HG02763 (cell line): Measurements from ENCODE around the gene OR2F2.

Source experiments
- ATAC-seq: cut with Tn5 transposase; IDR thresholded peaks from one replicate; pipeline ENCODE4 v1.9.1; 2021; ENCODE audit warnings: mild to moderate bottlenecking, moderate library complexity; ENCODE audit not compliant: unreplicated experiment

OR2F2 gene

GRCh38 chr7:143975617-143976016, 40.6 kb downstream of the OR2F2 start:
- no peak for ATAC-seq

GRCh38 chr7:143978585-143978984, 43.6 kb downstream of the OR2F2 start:
- no peak for ATAC-seq

GRCh38 chr7:143979359-143979758, 44.3 kb downstream of the OR2F2 start:
- ATAC-seq: no peak

- ATAC-seq: no peak
Measured at GRCh38 chr7:143979998-143980397, 45.0 kb downstream of the OR2F2 start.

- no peak for ATAC-seq
Measured at GRCh38 chr7:143980746-143981510, 45.9 kb downstream of the OR2F2 start.

DNA sequence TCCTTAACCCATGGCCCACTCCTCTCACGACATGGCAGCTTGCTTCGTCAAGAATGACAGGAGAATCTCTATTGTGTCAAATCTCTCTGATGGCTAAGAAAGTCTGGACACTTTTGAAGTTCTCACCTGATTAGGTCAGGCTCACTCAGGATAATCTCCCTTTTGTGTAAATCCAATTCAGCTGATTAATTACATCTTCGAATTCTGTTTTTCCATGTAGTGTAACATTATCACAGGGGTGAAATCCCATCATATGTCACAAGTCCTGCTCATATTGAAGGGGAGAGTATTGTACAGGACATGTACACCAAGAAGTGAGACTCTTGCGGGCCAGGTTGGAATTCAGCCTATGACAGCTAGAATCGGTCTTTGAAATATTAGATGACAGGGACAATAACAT, 48.9 kb downstream of the OR2F2 start:
- ATAC-seq: no peak
